Fibroblast of villous mesenchyme (primary cell): ENCODE data around the gene GRB7. TPM values are rescaled to one million over a fixed set of nuclear protein-coding genes. Genes with fewer than 3 reads are reported as not detected.
A peak's percentile ranks its signal among the peaks of the same experiment; 100 is the strongest.

ENCODE experiments used
- DNase-seq: peaks from one replicate; pipeline ENCODE4 v3.0.0-alpha.2; 2010; ENCODE audit warnings: low read depth
- H3K4me3 ChIP-seq: 2 replicates; pipeline ENCODE4 v1.5.1; 2011; ENCODE audit warnings: low read depth, mild to moderate bottlenecking, low read length
- total RNA-seq: library from RNA; depleted of rRNA; stranded (reverse); fragments of >200 nt; gene quantifications from 2 replicates; pipeline ENCODE4 v1.2.3, GENCODE V29; 2012
- TF ChIP-seq, protein P1 (sequence below): IDR thresholded peaks from 2 replicates; pipeline ENCODE4 v1.5.1; 2012; ENCODE audit warnings: low read depth, mild to moderate bottlenecking, low read length; ENCODE audit not compliant: insufficient read depth

GRB7 gene
- total RNA-seq, 1 donor = 1.3 TPM

DNA sequence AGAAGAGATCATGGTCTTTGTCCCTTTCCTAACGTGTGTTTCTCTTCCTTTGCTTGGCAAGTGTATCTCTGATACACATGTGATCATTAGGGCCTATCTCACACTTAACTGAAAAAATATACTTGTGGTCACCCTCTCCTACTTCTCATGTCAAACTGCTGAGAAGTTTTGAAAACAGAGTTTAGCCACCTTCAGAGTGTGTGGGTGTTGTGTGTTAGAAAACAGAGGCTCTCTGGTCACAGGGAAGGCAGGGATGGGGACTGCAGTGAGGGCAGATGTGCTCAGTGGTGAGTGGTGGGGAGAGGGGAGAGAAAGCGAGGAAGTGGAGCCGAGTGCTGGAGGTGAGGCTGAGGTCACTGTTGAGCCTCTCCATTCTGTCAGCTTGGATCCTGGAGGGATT lies 29.4 kb downstream of the GRB7 start:
- DNase-seq = no peak
- no peak overlapping the region for H3K4me3 ChIP-seq
- TF ChIP-seq, protein P1, sequence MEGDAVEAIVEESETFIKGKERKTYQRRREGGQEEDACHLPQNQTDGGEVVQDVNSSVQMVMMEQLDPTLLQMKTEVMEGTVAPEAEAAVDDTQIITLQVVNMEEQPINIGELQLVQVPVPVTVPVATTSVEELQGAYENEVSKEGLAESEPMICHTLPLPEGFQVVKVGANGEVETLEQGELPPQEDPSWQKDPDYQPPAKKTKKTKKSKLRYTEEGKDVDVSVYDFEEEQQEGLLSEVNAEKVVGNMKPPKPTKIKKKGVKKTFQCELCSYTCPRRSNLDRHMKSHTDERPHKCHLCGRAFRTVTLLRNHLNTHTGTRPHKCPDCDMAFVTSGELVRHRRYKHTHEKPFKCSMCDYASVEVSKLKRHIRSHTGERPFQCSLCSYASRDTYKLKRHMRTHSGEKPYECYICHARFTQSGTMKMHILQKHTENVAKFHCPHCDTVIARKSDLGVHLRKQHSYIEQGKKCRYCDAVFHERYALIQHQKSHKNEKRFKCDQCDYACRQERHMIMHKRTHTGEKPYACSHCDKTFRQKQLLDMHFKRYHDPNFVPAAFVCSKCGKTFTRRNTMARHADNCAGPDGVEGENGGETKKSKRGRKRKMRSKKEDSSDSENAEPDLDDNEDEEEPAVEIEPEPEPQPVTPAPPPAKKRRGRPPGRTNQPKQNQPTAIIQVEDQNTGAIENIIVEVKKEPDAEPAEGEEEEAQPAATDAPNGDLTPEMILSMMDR = no peak

DNA sequence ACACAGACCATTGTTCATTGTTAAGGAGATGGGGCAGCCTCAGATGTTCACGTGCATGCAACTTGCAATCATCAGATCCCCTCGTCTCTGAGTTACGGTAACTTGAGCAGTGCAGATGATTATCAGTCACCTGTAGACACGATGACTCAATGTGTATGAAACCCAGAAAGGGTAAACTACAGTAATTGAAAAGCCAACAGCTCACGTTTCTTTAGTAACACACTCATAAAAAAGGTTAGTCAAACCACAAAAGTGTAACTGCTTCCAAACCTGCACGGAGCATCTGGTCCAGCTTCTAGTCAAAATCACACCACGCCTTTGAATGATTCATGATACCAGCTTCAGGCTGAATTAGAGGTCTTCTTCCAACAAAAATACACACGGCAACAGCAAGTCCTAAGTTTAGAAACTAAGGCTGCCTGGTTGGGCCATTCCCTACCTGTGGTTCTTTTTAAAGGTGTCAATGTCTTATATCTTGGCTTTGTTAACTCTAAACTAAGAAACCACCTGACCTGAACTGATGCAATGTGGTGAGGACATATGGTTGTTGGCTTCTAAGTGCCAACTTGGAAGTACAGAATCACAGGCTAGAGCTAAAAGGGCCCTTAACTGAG lies 32.3 kb downstream of the GRB7 start:
- no peak overlapping the region for H3K4me3 ChIP-seq
- peak; percentile 65 for DNase-seq
- TF ChIP-seq, protein P1 = no peak

- DNase-seq = no peak
- no peak overlapping the region for H3K4me3 ChIP-seq
- TF ChIP-seq, protein P1 = no peak
Observed at GRCh38 chr17:39772415-39772814, 34.7 kb downstream of the GRB7 start.

DNA sequence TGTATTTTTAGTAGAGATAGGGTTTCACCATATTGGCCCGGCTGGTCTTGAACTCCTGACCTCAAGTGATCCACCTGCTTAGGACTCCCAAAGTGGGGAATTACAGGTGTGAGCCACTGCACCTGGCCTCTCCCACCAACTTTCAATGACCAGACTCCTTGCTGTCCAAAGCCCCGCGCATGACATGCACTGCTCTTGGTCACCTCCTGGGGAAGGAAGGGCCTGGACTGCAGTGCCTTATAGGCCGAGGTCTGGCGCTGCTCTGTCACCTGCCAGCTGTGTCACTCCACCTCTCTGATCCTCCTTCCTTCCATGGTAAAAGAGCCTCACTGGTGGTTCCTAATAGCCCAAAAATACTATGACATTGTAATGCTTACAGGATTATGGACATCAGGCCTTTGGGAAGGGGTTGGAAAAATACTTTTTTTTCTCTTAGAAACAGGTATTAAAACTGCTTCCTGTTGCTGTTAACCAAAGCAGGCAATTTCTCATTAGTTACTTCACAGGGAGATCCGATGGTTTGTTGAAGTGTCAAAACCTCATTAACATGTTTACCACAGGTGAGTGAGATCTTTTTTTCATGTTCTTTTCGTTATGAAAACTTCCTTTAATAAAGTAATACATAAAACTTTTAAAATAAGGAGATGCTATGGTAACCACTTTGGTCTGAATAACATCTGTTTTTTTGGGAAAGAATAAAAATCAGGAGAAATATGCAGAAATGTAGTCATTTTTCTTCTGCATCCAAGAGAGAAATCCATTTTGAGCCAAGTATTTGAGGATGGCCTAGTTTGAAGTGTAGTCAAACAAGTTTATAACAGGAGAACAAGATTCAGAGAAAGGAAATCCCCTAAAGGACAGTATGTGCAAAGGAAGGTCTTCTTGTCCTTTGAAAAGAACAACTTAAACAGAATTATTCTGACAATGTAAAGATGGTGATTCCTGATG lies 35.5 kb downstream of the GRB7 start:
- TF ChIP-seq, protein P1 = no peak
- H3K4me3 ChIP-seq = no peak overlapping the region
- DNase-seq = no peak

- H3K4me3 ChIP-seq = no peak overlapping the region
- TF ChIP-seq, protein P1 = no peak
- DNase-seq = no peak
Observed at GRCh38 chr17:39774047-39774446, 36.3 kb downstream of the GRB7 start.

GRCh38 chr17:39775031-39775430 lies 37.3 kb downstream of the GRB7 start:
- DNase-seq = no peak
- TF ChIP-seq, protein P1 = no peak
- no peak overlapping the region for H3K4me3 ChIP-seq

- DNase-seq = no peak
- H3K4me3 ChIP-seq = no peak overlapping the region
- TF ChIP-seq, protein P1 = no peak
Observed at GRCh38 chr17:39776252-39776651, 38.5 kb downstream of the GRB7 start.
